ENCODE results near the gene INHBB. TPM values are rescaled to one million over a fixed set of nuclear protein-coding genes. Genes with fewer than 3 reads are reported as not detected.

INHBB gene
- total RNA-seq, 1 donor from 2014 or later: not detected

DNA sequence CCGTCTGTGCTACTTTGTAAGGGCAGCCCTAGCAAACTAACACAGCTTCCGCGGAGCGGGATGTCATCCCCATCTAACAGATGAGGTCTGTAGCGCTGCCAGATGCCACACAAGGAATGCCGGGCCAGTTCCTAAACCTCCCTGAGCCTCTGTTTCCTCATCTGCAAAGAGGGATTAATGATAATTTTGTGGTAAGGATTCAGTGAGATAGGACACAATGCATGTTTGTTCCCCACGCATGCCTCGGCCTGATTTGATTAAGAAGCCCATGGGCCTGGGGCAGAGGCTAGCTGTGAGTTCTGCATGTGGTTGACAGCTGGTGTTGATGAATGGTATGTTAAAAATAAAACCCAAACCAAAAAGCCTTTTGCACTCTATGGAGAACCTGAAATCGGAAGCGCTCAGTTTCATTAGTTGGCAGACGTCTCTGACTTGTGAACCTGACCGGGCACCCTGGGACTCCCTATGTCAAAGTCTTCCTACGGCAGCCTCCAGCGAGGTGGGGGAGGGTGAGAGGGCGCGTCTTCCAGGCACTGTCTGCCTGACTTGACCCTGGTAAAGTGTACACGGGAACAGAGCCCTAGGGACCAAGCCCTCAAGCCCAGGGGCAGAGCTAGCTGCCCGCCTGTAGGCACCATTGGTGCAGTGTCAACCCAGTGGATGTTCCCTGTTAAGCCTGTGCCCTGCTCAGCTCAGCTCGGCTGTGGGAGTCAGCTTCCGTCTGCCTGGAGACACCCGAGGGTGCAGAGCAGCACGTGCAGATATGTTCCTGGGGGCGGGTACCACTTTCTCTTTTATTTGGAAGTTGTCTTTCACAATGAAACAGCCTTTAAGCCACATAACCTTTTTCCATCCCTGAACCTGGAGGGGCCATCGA is 14.8 kb upstream of the INHBB start:
- TF ChIP-seq, protein P1, sequence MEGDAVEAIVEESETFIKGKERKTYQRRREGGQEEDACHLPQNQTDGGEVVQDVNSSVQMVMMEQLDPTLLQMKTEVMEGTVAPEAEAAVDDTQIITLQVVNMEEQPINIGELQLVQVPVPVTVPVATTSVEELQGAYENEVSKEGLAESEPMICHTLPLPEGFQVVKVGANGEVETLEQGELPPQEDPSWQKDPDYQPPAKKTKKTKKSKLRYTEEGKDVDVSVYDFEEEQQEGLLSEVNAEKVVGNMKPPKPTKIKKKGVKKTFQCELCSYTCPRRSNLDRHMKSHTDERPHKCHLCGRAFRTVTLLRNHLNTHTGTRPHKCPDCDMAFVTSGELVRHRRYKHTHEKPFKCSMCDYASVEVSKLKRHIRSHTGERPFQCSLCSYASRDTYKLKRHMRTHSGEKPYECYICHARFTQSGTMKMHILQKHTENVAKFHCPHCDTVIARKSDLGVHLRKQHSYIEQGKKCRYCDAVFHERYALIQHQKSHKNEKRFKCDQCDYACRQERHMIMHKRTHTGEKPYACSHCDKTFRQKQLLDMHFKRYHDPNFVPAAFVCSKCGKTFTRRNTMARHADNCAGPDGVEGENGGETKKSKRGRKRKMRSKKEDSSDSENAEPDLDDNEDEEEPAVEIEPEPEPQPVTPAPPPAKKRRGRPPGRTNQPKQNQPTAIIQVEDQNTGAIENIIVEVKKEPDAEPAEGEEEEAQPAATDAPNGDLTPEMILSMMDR (IDR thresholded peaks at IDR 0.05; ENCODE audit: unreplicated experiment): no peak
- H3K27ac Mint-ChIP-seq: no peak overlapping the region
- DNase-seq (ENCODE audit: low spot score, unreplicated experiment): no peak
- no peak overlapping the region for H3K4me3 Mint-ChIP-seq (ENCODE audit: low read depth)
- no peaks in the 10 kb centered on the region for H3K9me3 Mint-ChIP-seq (ENCODE audit: low read depth)
- H3K4me1 Mint-ChIP-seq (ENCODE audit: low read depth): no peaks in the 10 kb centered on the region
- no peaks in the 10 kb centered on the region for H3K36me3 Mint-ChIP-seq (ENCODE audit: insufficient read depth)
- H3K27me3 Mint-ChIP-seq: peaks cover 60% of the 10 kb centered on the region

DNA sequence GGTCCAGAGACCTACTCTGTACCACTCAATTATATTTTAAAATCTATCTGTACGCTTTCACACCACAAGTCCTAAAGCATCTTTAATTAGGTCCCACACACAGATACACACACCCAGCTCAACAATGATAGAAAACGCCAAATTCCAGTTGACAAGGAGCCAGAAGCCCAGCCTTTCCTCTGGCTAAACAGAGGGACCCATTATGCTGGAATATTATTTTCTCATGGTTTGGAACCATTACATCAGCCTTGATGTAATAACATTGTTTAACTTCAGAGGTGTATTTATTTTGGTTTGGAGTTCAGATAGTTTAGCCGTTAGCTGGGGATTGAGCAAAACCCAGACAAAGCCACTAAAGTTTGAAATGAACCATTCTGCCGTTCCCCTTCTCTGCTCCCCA is 14.0 kb upstream of the INHBB start:
- no peak overlapping the region for H3K4me3 Mint-ChIP-seq (ENCODE audit: low read depth)
- no peak for DNase-seq (ENCODE audit: low spot score, unreplicated experiment)
- peaks cover 64% of the 10 kb centered on the region for H3K27me3 Mint-ChIP-seq
- H3K27ac Mint-ChIP-seq: no peak overlapping the region
- no peaks in the 10 kb centered on the region for H3K36me3 Mint-ChIP-seq (ENCODE audit: insufficient read depth)
- TF ChIP-seq, protein P1 (IDR thresholded peaks at IDR 0.05; ENCODE audit: unreplicated experiment): no peak
- no peaks in the 10 kb centered on the region for H3K9me3 Mint-ChIP-seq (ENCODE audit: low read depth)
- H3K4me1 Mint-ChIP-seq (ENCODE audit: low read depth): no peaks in the 10 kb centered on the region

DNA sequence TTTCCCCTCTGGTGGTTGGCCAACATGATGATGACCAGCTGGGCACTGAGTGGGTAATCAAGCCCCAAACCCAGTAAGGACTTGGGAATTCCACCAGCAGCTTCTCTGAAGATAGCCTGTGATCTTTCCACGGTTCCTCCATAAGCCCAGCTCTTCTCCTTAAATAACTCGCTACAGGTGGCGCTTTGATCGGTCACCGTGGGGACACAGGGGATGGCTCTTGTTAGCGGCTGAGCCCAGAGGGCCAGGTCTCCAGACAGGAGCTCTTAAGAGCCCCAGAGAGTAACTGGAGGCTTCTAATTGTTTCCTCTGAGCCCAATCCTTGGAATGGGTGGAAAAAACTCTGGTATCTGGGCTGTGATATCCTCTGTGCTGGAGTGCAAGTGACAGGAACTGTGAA is 13.6 kb upstream of the INHBB start:
- Mint-ChIP-seq H3K27ac (no peak overlapping the region), H3K4me3 (ENCODE audit: low read depth) (no peak overlapping the region), H3K36me3 (ENCODE audit: insufficient read depth) (no peaks in the 10 kb centered on the region), H3K4me1 (ENCODE audit: low read depth) (no peaks in the 10 kb centered on the region), H3K27me3 (peaks cover 63% of the 10 kb centered on the region), H3K9me3 (ENCODE audit: low read depth) (no peaks in the 10 kb centered on the region)
- TF ChIP-seq, protein P1 (IDR thresholded peaks at IDR 0.05; ENCODE audit: unreplicated experiment): no peak
- no peak for DNase-seq (ENCODE audit: low spot score, unreplicated experiment)

DNA sequence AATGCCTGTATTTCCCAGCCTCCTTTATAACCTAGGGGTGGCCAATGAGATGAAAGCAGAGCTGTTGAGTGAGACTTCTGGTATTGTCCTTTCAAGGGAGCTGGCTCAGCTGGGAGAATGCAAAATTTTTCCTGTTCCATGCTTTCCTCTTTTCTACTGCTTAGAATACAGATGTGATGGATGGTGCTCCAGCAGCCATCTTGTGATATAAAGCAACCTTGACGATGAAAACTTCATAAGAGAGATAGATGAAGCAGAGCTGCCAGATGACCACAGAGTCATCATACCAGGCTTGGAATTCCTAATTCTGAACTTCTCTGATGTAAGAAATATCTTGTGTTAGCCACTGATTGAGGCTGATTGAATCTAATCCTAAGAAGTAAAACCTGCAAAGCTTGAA is 11.9 kb upstream of the INHBB start:
- H3K4me1 Mint-ChIP-seq (ENCODE audit: low read depth): no peaks in the 10 kb centered on the region
- DNase-seq (ENCODE audit: low spot score, unreplicated experiment): no peak
- H3K27ac Mint-ChIP-seq: no peak overlapping the region
- TF ChIP-seq, protein P1 (IDR thresholded peaks at IDR 0.05; ENCODE audit: unreplicated experiment): no peak
- H3K4me3 Mint-ChIP-seq (ENCODE audit: low read depth): no peak overlapping the region
- H3K9me3 Mint-ChIP-seq (ENCODE audit: low read depth): no peaks in the 10 kb centered on the region
- peaks cover 65% of the 10 kb centered on the region for H3K27me3 Mint-ChIP-seq
- H3K36me3 Mint-ChIP-seq (ENCODE audit: insufficient read depth): no peaks in the 10 kb centered on the region

DNA sequence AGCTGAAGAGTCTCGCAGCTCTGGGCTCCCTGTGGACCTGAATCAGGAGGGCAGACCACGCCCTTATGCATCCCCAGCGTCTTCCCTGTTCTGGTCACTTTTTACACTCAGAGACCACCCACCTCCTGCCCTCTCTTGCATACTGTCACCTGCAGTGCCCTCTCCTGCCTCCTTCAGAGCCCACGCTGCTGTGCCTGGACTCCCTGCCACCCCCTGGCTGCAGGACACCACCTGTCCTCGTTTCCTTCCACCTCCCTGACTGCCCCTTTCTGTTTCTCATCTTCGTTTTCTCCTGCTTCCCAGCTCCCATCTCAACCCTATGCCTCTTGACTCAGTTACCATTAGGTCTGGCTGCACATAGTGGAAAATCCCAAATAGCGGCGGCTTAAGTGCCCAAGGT is 9.2 kb upstream of the INHBB start:
- no peak for DNase-seq (ENCODE audit: low spot score, unreplicated experiment)
- Mint-ChIP-seq H3K9me3 (ENCODE audit: low read depth) (no peaks in the 10 kb centered on the region), H3K27ac (no peak overlapping the region), H3K27me3 (peaks cover 68% of the 10 kb centered on the region), H3K4me1 (ENCODE audit: low read depth) (no peaks in the 10 kb centered on the region), H3K4me3 (ENCODE audit: low read depth) (no peak overlapping the region), H3K36me3 (ENCODE audit: insufficient read depth) (no peaks in the 10 kb centered on the region)
- TF ChIP-seq, protein P1 (IDR thresholded peaks at IDR 0.05; ENCODE audit: unreplicated experiment): no peak
